Endothelial cell (in vitro differentiated cells): ENCODE measurements around the gene DLX1. TPM values are rescaled to one million over a fixed set of nuclear protein-coding genes. Genes with fewer than 3 reads are reported as not detected.

Experiments
- DNase-seq: peaks from one replicate; pipeline ENCODE4 v3.0.0; 2021; ENCODE audit warnings: low spot score
- H3K27ac Mint-ChIP-seq: one replicate; pipeline ENCODE4 v1.8.0; 2021; ENCODE audit warnings: mixed read lengths, inconsistent platforms; ENCODE audit not compliant: unreplicated experiment
- H3K27me3 Mint-ChIP-seq: one replicate; pipeline ENCODE4 v1.8.0; 2021; ENCODE audit warnings: mild to moderate bottlenecking, moderate library complexity, mixed read lengths, inconsistent platforms; ENCODE audit not compliant: unreplicated experiment
- H3K36me3 Mint-ChIP-seq: one replicate; pipeline ENCODE4 v1.8.0; 2021; ENCODE audit warnings: mild to moderate bottlenecking, low read depth, mixed read lengths, inconsistent platforms; ENCODE audit not compliant: unreplicated experiment
- H3K4me1 Mint-ChIP-seq: one replicate; pipeline ENCODE4 v1.8.0; 2021; ENCODE audit warnings: mild to moderate bottlenecking, mixed read lengths, inconsistent platforms; ENCODE audit not compliant: unreplicated experiment
- H3K4me3 Mint-ChIP-seq: one replicate; pipeline ENCODE4 v1.8.0; 2021; ENCODE audit warnings: mild to moderate bottlenecking, mixed read lengths, inconsistent platforms; ENCODE audit not compliant: unreplicated experiment
- H3K9me3 Mint-ChIP-seq: one replicate; pipeline ENCODE4 v1.8.0; 2021; ENCODE audit warnings: mixed read lengths, inconsistent platforms; ENCODE audit not compliant: unreplicated experiment
- total RNA-seq: library from RNA; stranded (reverse); fragmentation: NEBNext Ultra II Directional; extraction: Animal tissue kit (Norgen Biotek cat#: 25700); gene quantifications from one replicate; pipeline ENCODE4 v1.2.1, GENCODE V29; 2021; ENCODE audit not compliant: unreplicated experiment
- TF ChIP-seq, protein P1 (sequence below): fragments of 200-600 bp; sonication (generic); IDR thresholded peaks from one replicate; pipeline ENCODE4 v1.5.0; 2021; ENCODE audit warnings: antibody characterized with exemption; ENCODE audit not compliant: unreplicated experiment

DLX1 gene
- total RNA-seq, 1 donor from 2014 or later, result 0.87 TPM

DNA sequence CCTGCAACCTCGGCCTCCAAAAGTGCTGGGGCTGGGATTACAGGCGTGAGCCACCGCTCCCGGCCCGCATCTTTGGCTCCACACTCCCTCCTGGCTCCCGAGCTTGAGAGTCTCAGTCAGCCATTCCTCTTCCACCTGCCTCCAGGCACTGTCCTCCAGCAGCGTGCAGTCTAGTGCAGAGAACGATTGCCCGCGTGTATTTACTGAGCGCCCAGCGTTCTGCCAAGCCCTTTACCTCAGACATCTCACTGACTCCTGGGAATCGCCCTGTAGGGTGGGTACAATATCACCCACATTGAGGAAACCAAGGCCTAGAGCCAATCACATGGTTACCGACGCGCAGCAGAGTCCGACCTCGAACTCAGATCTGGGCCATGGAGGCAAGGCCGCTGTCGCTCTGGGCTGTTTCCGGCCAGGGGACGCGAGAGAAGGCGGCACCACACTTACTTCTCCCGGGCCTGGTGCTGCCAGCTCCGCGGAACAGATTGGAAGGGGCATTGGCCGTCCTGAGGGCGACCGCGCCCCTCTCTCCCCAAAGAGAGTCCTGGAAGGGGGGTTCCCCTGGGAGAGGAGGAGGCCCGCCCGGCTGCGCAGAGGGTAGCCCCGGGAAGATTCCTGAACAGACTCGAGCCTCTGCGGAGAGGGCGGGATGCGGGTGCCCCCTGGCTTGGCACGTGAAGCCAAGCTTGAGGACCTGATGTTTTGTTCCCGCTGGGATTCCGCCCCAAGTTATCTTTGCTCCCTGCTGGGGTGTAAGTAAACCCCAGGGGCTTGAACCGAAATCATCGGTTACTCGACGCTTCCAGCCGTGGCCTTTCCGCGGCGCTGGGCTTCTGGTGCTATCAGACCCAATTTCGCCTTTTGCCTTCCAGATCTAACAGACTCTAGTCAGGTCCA lies 22.6 kb downstream of the DLX1 start:
- H3K27me3 Mint-ChIP-seq, result peaks cover 13% of the 10 kb centered on the region
- H3K9me3 Mint-ChIP-seq, result no peaks in the 10 kb centered on the region
- H3K4me3 Mint-ChIP-seq, result no peak overlapping the region
- TF ChIP-seq, protein P1, sequence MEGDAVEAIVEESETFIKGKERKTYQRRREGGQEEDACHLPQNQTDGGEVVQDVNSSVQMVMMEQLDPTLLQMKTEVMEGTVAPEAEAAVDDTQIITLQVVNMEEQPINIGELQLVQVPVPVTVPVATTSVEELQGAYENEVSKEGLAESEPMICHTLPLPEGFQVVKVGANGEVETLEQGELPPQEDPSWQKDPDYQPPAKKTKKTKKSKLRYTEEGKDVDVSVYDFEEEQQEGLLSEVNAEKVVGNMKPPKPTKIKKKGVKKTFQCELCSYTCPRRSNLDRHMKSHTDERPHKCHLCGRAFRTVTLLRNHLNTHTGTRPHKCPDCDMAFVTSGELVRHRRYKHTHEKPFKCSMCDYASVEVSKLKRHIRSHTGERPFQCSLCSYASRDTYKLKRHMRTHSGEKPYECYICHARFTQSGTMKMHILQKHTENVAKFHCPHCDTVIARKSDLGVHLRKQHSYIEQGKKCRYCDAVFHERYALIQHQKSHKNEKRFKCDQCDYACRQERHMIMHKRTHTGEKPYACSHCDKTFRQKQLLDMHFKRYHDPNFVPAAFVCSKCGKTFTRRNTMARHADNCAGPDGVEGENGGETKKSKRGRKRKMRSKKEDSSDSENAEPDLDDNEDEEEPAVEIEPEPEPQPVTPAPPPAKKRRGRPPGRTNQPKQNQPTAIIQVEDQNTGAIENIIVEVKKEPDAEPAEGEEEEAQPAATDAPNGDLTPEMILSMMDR, result no peak
- no peak for DNase-seq
- H3K4me1 Mint-ChIP-seq, result peaks cover 13% of the 10 kb centered on the region
- H3K27ac Mint-ChIP-seq, result no peak overlapping the region
- no peaks in the 10 kb centered on the region for H3K36me3 Mint-ChIP-seq

DNA sequence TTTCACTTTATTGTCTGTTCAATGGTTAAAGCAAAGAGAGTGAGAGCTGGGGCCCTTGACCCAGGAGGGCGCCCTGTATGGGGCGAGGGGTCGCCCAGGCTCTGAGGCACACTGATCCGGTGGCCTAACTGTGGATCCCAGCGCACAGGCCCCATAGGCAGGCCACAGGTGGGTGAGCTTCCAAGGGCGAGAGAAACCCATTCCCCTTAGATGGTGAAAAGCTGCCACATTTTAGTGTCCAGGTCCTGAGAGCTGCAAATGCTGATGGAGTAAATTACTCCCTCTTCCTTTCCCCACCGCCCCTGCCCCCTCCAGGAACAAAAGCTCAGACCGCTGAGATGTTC lies 23.3 kb downstream of the DLX1 start:
- Mint-ChIP-seq H3K36me3 (no peaks in the 10 kb centered on the region), H3K9me3 (no peaks in the 10 kb centered on the region), H3K4me1 (peaks cover 9% of the 10 kb centered on the region), H3K4me3 (no peak overlapping the region), H3K27me3 (peaks cover 13% of the 10 kb centered on the region), H3K27ac (no peak overlapping the region)
- no peak for DNase-seq
- TF ChIP-seq, protein P1, result no peak

DNA sequence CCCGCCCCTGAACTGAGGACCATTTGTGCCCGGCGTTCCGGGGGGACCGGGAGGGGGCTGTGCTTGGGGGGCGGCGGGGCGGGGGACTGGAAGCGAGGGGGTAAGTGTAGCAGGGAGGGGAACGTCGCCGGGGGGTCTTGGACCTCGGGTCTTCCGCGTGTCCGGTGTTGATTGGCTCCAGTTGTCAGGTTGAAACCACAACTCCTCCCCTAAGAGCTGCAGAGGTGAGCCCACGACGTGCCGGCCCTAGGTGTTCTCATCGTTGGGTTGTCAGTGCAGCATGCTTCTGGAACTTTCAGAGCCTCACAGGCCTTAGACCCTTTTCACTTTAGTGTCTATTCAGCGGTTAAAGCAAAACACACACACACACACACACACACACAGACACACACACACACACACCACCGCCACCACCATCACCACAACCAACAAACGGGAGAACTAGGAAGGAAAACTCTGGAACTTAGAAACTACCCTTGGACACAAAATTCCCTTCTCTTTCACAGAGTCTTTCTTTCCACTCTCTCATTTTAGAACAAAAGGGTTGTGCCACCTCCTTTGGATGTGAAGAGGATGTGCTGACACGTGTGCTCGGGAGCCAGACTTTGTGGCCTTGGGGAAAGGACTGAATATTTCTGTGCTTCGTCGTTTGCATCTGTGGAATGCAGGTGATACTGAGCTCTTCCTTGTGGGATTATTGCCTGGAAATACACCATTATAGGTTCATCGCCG lies 24.1 kb downstream of the DLX1 start:
- Mint-ChIP-seq H3K27ac (no peak overlapping the region), H3K36me3 (no peaks in the 10 kb centered on the region), H3K9me3 (no peaks in the 10 kb centered on the region), H3K27me3 (peaks cover 12% of the 10 kb centered on the region), H3K4me3 (no peak overlapping the region), H3K4me1 (peaks cover 6% of the 10 kb centered on the region)
- TF ChIP-seq, protein P1, result no peak
- DNase-seq, result no peak

DNA sequence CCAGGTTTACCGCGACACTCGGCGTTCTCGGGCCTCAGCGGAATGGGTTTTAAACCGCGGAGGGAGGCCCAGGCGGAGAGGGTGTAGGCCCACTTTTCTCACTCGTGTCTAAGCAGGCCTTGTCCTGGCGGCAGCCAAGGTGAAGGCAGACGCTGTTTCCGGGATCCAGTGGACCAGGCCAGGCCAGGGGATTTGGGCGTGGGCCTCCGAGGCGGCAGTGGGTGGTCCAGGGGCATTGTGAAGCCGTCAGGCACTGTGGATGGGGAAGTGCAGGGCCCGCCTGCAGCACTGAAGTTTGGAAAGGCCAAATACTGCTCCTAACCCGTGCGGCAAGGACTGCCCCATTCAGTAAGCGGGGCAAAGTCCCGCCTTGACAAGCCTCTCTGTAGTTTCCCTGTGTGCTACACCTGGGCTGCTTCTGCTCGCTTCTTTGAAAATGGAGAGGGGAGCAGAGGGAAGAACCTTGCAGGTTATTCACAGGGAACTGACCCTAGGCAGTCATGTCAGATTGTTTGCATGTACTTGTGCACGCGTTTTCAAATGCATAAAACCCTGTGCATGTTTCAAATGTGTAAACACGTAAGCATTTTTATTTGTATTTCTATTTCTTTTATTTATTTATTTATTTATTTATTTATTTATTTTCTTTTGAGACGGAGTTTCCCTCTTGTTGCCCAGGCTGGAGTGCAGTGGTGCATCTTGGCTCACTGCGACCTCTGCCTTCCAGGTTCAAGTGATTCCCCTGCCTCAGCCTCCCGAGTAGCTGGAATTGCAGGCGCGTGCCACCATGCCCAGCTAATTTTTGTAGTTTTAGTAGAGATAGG lies 24.9 kb downstream of the DLX1 start:
- Mint-ChIP-seq H3K27ac (no peak overlapping the region), H3K9me3 (no peaks in the 10 kb centered on the region), H3K4me3 (no peak overlapping the region), H3K36me3 (no peaks in the 10 kb centered on the region), H3K4me1 (peaks cover 6% of the 10 kb centered on the region), H3K27me3 (peaks cover 12% of the 10 kb centered on the region)
- DNase-seq, result no peak
- TF ChIP-seq, protein P1, result no peak
